HG02678 (cell line): Measurements from ENCODE around the gene PNMA6F.
"Not testable (repeated sequence)": the region's sequence is repeated elsewhere in the genome, so short reads cannot be mapped to it uniquely, and the experiment has no call there.

Experiments
- ATAC-seq: cut with Tn5 transposase; IDR thresholded peaks from one replicate; pipeline ENCODE4 v1.9.1; 2021; ENCODE audit warnings: mild to moderate bottlenecking, moderate library complexity; ENCODE audit not compliant: unreplicated experiment

Gene PNMA6F

GRCh38 chrX:153336121-153336894 is 14.7 kb upstream of the PNMA6F start:
- peak; percentile 51 for ATAC-seq

- no peak for ATAC-seq
Observed at GRCh38 chrX:153334654-153335295, 13.2 kb upstream of the PNMA6F start.

- ATAC-seq = peak; percentile 87
Observed at GRCh38 chrX:153333821-153334653, 12.5 kb upstream of the PNMA6F start, which contains the start of gene ZNF275. ZNF275 (plus strand) TSS chrX:153334153; CDS start chrX:153336680, 2,527 bp downstream.

- ATAC-seq = no peak
Observed at GRCh38 chrX:153333266-153333665, 11.7 kb upstream of the PNMA6F start.

- no peak for ATAC-seq
Observed at GRCh38 chrX:153327561-153327960, 6.0 kb upstream of the PNMA6F start.

- ATAC-seq = no peak
Observed at GRCh38 chrX:153320555-153321184, 897 bp downstream of the PNMA6F start.

GRCh38 chrX:153320047-153320443 is 1.5 kb downstream of the PNMA6F start:
- not testable (repeated sequence) for ATAC-seq

- ATAC-seq = no peak
Observed at GRCh38 chrX:153319295-153320046, 2.1 kb downstream of the PNMA6F start.

- no peak for ATAC-seq
Observed at GRCh38 chrX:153318811-153319210, 2.8 kb downstream of the PNMA6F start.

GRCh38 chrX:153317996-153318722 is 3.4 kb downstream of the PNMA6F start:
- ATAC-seq = no peak

- ATAC-seq = no peak
Observed at GRCh38 chrX:153317306-153317705, 4.3 kb downstream of the PNMA6F start.

- ATAC-seq = no peak
Observed at GRCh38 chrX:153312842-153313241, 8.7 kb downstream of the PNMA6F start.

GRCh38 chrX:153312041-153312440 is 9.5 kb downstream of the PNMA6F start:
- no peak for ATAC-seq

GRCh38 chrX:153310901-153311300 is 10.7 kb downstream of the PNMA6F start:
- ATAC-seq = no peak

GRCh38 chrX:153307276-153308178 is 14.0 kb downstream of the PNMA6F start:
- no peak for ATAC-seq

- no peak for ATAC-seq
Observed at GRCh38 chrX:153306527-153307115, 14.9 kb downstream of the PNMA6F start.

- no peak for ATAC-seq
Observed at GRCh38 chrX:153305972-153306371, 15.6 kb downstream of the PNMA6F start.
